Liver (tissue), 9 donors: Measurements from ENCODE around the gene METTL2B. TPM values are rescaled to one million over a fixed set of nuclear protein-coding genes. Genes with fewer than 3 reads are reported as not detected.

Experiments
- DNase-seq: peaks from one replicate; pipeline ENCODE4 v3.0.0-alpha.2; 2017; ENCODE audit warnings: low spot score
- H3K27ac ChIP-seq, 2 donors: one replicate each; pipeline ENCODE4 v1.7.0; 2013; ENCODE audit warnings: inconsistent platforms in 2 of 2, low read length in 2 of 2, control low read depth in 1 of 2, low read depth in 1 of 2, mild to moderate bottlenecking in 1 of 2
- H3K27me3 ChIP-seq, 4 donors: one replicate each; pipeline versions ENCODE4 v1.6.1 to v1.7.0; 2013; ENCODE audit warnings: low read length in 3 of 4, inconsistent platforms in 1 of 4, mild to moderate bottlenecking in 1 of 4, moderate library complexity in 1 of 4; ENCODE audit not compliant: control insufficient read depth in 4 of 4, insufficient read depth in 4 of 4
- H3K36me3 ChIP-seq, 4 donors: one replicate each; pipeline versions ENCODE4 v1.6.1 to v1.7.0; 2013; ENCODE audit warnings: low read length in 3 of 4, mild to moderate bottlenecking in 3 of 4, low read depth in 1 of 4, moderate library complexity in 1 of 4; ENCODE audit not compliant: control insufficient read depth in 4 of 4, insufficient read depth in 3 of 4
- H3K4me1 ChIP-seq, 4 donors: one replicate each; pipeline versions ENCODE4 v1.6.1 to v1.7.0; 2013; ENCODE audit warnings: low read length in 3 of 4, mild to moderate bottlenecking in 3 of 4, moderate library complexity in 1 of 4; ENCODE audit not compliant: control insufficient read depth in 4 of 4, insufficient read depth in 4 of 4
- H3K4me3 ChIP-seq, 3 donors: one replicate each; pipeline versions ENCODE4 v1.6.1 to v1.7.0; 2013; ENCODE audit warnings: low read length in 3 of 3, control low read depth in 1 of 3, low read depth in 1 of 3, mild to moderate bottlenecking in 1 of 3
- H3K9ac ChIP-seq, 2 donors: one replicate each; pipeline ENCODE4 v1.7.0; 2013; ENCODE audit warnings: low read length in 2 of 2, mild to moderate bottlenecking in 2 of 2, moderate library complexity in 2 of 2, control low read depth in 1 of 2, low read depth in 1 of 2
- H3K9me3 ChIP-seq, 4 donors: one replicate each; pipeline versions ENCODE4 v1.6.1 to v1.7.0; 2013; ENCODE audit warnings: low read length in 3 of 4; ENCODE audit not compliant: control insufficient read depth in 4 of 4
- ATF3 ChIP-seq: IDR thresholded peaks from 2 replicates; pipeline ENCODE4 v1.6.1; 2016; ENCODE audit warnings: antibody characterized with exemption
- CTCF ChIP-seq: fragments of 150-350 bp; IDR thresholded peaks from 2 replicates; pipeline ENCODE4 v1.5.1; 2017; ENCODE audit warnings: improper control_type of control experiment, low read depth, low read length; ENCODE audit not compliant: missing input control
- EGR1 ChIP-seq, 2 donors: IDR thresholded peaks; 2 replicates each; pipeline ENCODE4 v1.6.1; 2016 to 2018; ENCODE audit warnings: antibody characterized with exemption in 2 of 2, low read depth in 2 of 2
- FOXA1 ChIP-seq: IDR thresholded peaks from 2 replicates; pipeline ENCODE4 v1.6.1; 2016; ENCODE audit warnings: antibody characterized with exemption
- FOXA2 ChIP-seq: IDR thresholded peaks from 2 replicates; pipeline ENCODE4 v1.6.1; 2016; ENCODE audit warnings: antibody characterized with exemption
- GABPA ChIP-seq, 2 donors: IDR thresholded peaks in 1 of 2; conservative IDR thresholded peaks in 1 of 2; 2 replicates each; pipeline ENCODE4 v1.6.1; 2016; ENCODE audit warnings: antibody characterized with exemption in 2 of 2, mild to moderate bottlenecking in 1 of 2, moderate library complexity in 1 of 2
- HNF4A ChIP-seq, 2 donors: conservative IDR thresholded peaks; 2 replicates each; pipeline ENCODE4 v1.6.1; 2016; ENCODE audit warnings: antibody characterized with exemption in 2 of 2, mild to moderate bottlenecking in 2 of 2
- HNF4G ChIP-seq: IDR thresholded peaks from 2 replicates; pipeline ENCODE4 v1.6.1; 2016; ENCODE audit warnings: antibody characterized with exemption
- JUND ChIP-seq, 2 donors: IDR thresholded peaks; 2 replicates each; pipeline ENCODE4 v1.6.1; 2016; ENCODE audit warnings: antibody characterized with exemption in 2 of 2
- NR2F2 ChIP-seq: IDR thresholded peaks from 2 replicates; pipeline ENCODE4 v1.6.1; 2016; ENCODE audit warnings: antibody characterized with exemption
- RAD21 ChIP-seq, 2 donors: IDR thresholded peaks; 2 replicates each; pipeline ENCODE4 v1.6.1; 2016; ENCODE audit warnings: antibody characterized with exemption in 2 of 2, mild to moderate bottlenecking in 2 of 2
- REST ChIP-seq: IDR thresholded peaks from 2 replicates; pipeline ENCODE4 v1.6.1; 2016; ENCODE audit warnings: antibody characterized with exemption, mild to moderate bottlenecking
- RXRA ChIP-seq, 2 donors: IDR thresholded peaks; 2 replicates each; pipeline ENCODE4 v1.6.1; 2017 to 2018; ENCODE audit warnings: antibody characterized with exemption in 2 of 2, mild to moderate bottlenecking in 1 of 2
- SP1 ChIP-seq: IDR thresholded peaks from 2 replicates; pipeline ENCODE4 v1.6.1; 2018; ENCODE audit warnings: antibody characterized with exemption, mild to moderate bottlenecking
- TAF1 ChIP-seq: conservative IDR thresholded peaks from 2 replicates; pipeline ENCODE4 v1.6.1; 2016; ENCODE audit warnings: antibody characterized with exemption, mild to moderate bottlenecking
- YY1 ChIP-seq: IDR thresholded peaks from 2 replicates; pipeline ENCODE4 v1.6.1; 2016; ENCODE audit warnings: antibody characterized with exemption, mild to moderate bottlenecking
- ZBTB33 ChIP-seq: IDR thresholded peaks from 2 replicates; pipeline ENCODE4 v1.6.1; 2016; ENCODE audit warnings: antibody characterized with exemption
- WGBS: extraction: QIAGEN DNeasy Blood & Tissue Kit; methylation state at CpG from one replicate; pipeline ENCODE4 v1.1.7; 2013; 5-methylcytosine and 5-hydroxymethylcytosine counted together
- polyA plus RNA-seq, 2 donors: library from polyadenylated mRNA; stranded (reverse) in 1 of 2; unstranded in 1 of 2; fragments of 200-250 nt in 1 of 2; fragments of >200 nt in 1 of 2; fragmentation: Nextera tagmentation in 1 of 2; extraction: Ambion mirVana in 1 of 2; gene quantifications; one replicate each; pipeline versions ENCODE4 v1.2.1 to v1.2.3, GENCODE V29; 2013 to 2015
- total RNA-seq, 2 donors: library from RNA; depleted of rRNA; stranded (reverse); fragments of >200 nt; gene quantifications; one replicate each; pipeline ENCODE4 v1.2.3, GENCODE V29; 2014
- donor health status: healthy.
- donor health status: healthy.
- donor health status: healthy.
- donor health status: healthy.
- donor health status: healthy.

Gene METTL2B
- total and polyA plus RNA-seq, 4 donors: 6.8 to 20.7 (median 12.1) TPM

- Histone ChIP-seq H3K27ac (no peak overlapping the region), H3K4me1 (no peaks in the 10 kb centered on the region), H3K9me3 (no peaks in the 10 kb centered on the region), H3K27me3 (no peaks in the 10 kb centered on the region), H3K36me3 (no peaks in the 10 kb centered on the region), H3K9ac (no peak overlapping the region), H3K4me3 (no peak overlapping the region)
- TF ChIP-seq TAF1 (no peak), ATF3 (no peak), YY1 (no peak), ZBTB33 (no peak), JUND (IDR thresholded peaks at IDR 0.05) (no peak), RXRA (IDR thresholded peaks at IDR 0.05) (no peak), NR2F2 (no peak), SP1 (no peak), RAD21 (IDR thresholded peaks at IDR 0.05) (no peak), GABPA (IDR thresholded peaks at IDR 0.05 in 1 of 2, conservative IDR thresholded peaks at IDR 0.05 in 1 of 2) (no peak), HNF4G (no peak)
- 76% methylated on average over 4 of the region's 4 CpGs for WGBS
- no peak for DNase-seq
Measured at GRCh38 chr7:128434413-128435326, 41.9 kb upstream of the METTL2B start.

- H3K4me3 ChIP-seq: no peak overlapping the region
- no peak for TF ChIP-seq FOXA1
- no peak for TF ChIP-seq JUND (IDR thresholded peaks at IDR 0.05)
- no peak for TF ChIP-seq EGR1 (IDR thresholded peaks at IDR 0.05; ENCODE audit: low read depth in 2 of 2)
- no peak for TF ChIP-seq SP1
- TF ChIP-seq FOXA2: no peak
- TF ChIP-seq HNF4G: no peak
- TF ChIP-seq HNF4A (conservative IDR thresholded peaks at IDR 0.05): no peak
- no peak for TF ChIP-seq NR2F2
- TF ChIP-seq YY1: no peak
- TF ChIP-seq REST: no peak
- TF ChIP-seq RXRA (IDR thresholded peaks at IDR 0.05): no peak
- no peak for TF ChIP-seq CTCF
- no peak for TF ChIP-seq TAF1
- no peak for TF ChIP-seq RAD21 (IDR thresholded peaks at IDR 0.05)
- WGBS: 72% methylated on average over 3 of the region's 3 CpGs
- no peaks in the 10 kb centered on the region for H3K36me3 ChIP-seq
- no peaks in the 10 kb centered on the region for H3K4me1 ChIP-seq
- no peaks in the 10 kb centered on the region for H3K27me3 ChIP-seq
- H3K9me3 ChIP-seq: no peaks in the 10 kb centered on the region
- DNase-seq: no peak
- no peak overlapping the region for H3K9ac ChIP-seq
- H3K27ac ChIP-seq: no peak overlapping the region
Measured at GRCh38 chr7:128435327-128435686, 41.2 kb upstream of the METTL2B start.
